Astrocyte of the spinal cord (primary cell): ENCODE results near the gene HUWE1.

ENCODE experiments used
- DNase-seq: peaks from one replicate; pipeline ENCODE4 v3.0.0; 2011; ENCODE audit warnings: low read depth, low spot score
- H3K4me3 ChIP-seq: 2 replicates; pipeline ENCODE4 v1.5.1; 2011; ENCODE audit warnings: low read depth, mild to moderate bottlenecking, low read length, moderate library complexity
- CTCF ChIP-seq: IDR thresholded peaks from 2 replicates; pipeline ENCODE4 v1.5.1; 2012; ENCODE audit warnings: low read depth, mild to moderate bottlenecking, low read length, inconsistent platforms
- in situ Hi-C: cut with HindIII; loops from 2 replicates; pipeline ENCODE4 v1.10.0; 2017; ENCODE audit warnings: low sequenced_read_pairs

HUWE1 gene

GRCh38 chrX:53583571-53583970 lies 102.9 kb downstream of the HUWE1 start:
- H3K4me3 ChIP-seq, result no peak overlapping the region
- DNase-seq, result no peak
- in situ Hi-C loops, result no loop called here
- no peak for TF ChIP-seq CTCF

- TF ChIP-seq CTCF, result no peak
- DNase-seq, result no peak
- in situ Hi-C loops, result no loop called here
- H3K4me3 ChIP-seq, result no peak overlapping the region
Observed at GRCh38 chrX:53580742-53581504, 105.6 kb downstream of the HUWE1 start.

- no peak for DNase-seq
- no peak for TF ChIP-seq CTCF
- in situ Hi-C loops, result no loop called here
- no peak overlapping the region for H3K4me3 ChIP-seq
Observed at GRCh38 chrX:53571494-53571893, 115.0 kb downstream of the HUWE1 start.

GRCh38 chrX:53563324-53563723 lies 123.2 kb downstream of the HUWE1 start:
- H3K4me3 ChIP-seq, result no peak overlapping the region
- no peak for DNase-seq
- no peak for TF ChIP-seq CTCF
- in situ Hi-C loops, result no loop called here

- DNase-seq, result no peak
- in situ Hi-C loops, result no loop called here
- TF ChIP-seq CTCF, result no peak
- no peak overlapping the region for H3K4me3 ChIP-seq
Observed at GRCh38 chrX:53561912-53562311, 124.6 kb downstream of the HUWE1 start.

- no peak for TF ChIP-seq CTCF
- no peak overlapping the region for H3K4me3 ChIP-seq
- no peak for DNase-seq
- in situ Hi-C loops, result no loop called here
Observed at GRCh38 chrX:53558646-53559045, 127.9 kb downstream of the HUWE1 start.
